HG03342 (cell line): Measurements from ENCODE around the gene NFE2L1.

Source experiments
- ATAC-seq: cut with Tn5 transposase; IDR thresholded peaks from one replicate; pipeline ENCODE4 v1.9.1; 2021; ENCODE audit warnings: mild to moderate bottlenecking, moderate library complexity; ENCODE audit not compliant: unreplicated experiment

Gene NFE2L1

GRCh38 chr17:48047113-48047740 lies 932 bp upstream of the NFE2L1 start:
- no peak for ATAC-seq

GRCh38 chr17:48048384-48049126 lies 396 bp downstream of the NFE2L1 start:
- peak; percentile 33 for ATAC-seq

GRCh38 chr17:48051283-48051682 lies 3.1 kb downstream of the NFE2L1 start:
- ATAC-seq, result no peak

- ATAC-seq, result no peak
These were observed 3.7 kb downstream of the NFE2L1 start for GRCh38 chr17:48051706-48052486.

- no peak for ATAC-seq
These were observed 5.0 kb downstream of the NFE2L1 start for GRCh38 chr17:48052956-48053757.

GRCh38 chr17:48053758-48054237 lies 5.6 kb downstream of the NFE2L1 start:
- no peak for ATAC-seq

GRCh38 chr17:48054238-48055185 lies 6.4 kb downstream of the NFE2L1 start:
- no peak for ATAC-seq

GRCh38 chr17:48055531-48056245 lies 7.5 kb downstream of the NFE2L1 start:
- ATAC-seq, result no peak

GRCh38 chr17:48056246-48056745 lies 8.1 kb downstream of the NFE2L1 start:
- ATAC-seq, result no peak

GRCh38 chr17:48056879-48057278 lies 8.7 kb downstream of the NFE2L1 start:
- no peak for ATAC-seq

GRCh38 chr17:48057626-48058025 lies 9.5 kb downstream of the NFE2L1 start:
- no peak for ATAC-seq

GRCh38 chr17:48058393-48059124 lies 10.4 kb downstream of the NFE2L1 start:
- ATAC-seq, result no peak

GRCh38 chr17:48059125-48059668 lies 11.0 kb downstream of the NFE2L1 start:
- ATAC-seq, result no peak

GRCh38 chr17:48060249-48060648 lies 12.1 kb downstream of the NFE2L1 start:
- ATAC-seq, result no peak

GRCh38 chr17:48062273-48062672 lies 14.1 kb downstream of the NFE2L1 start:
- no peak for ATAC-seq

- no peak for ATAC-seq
These were observed 16.5 kb downstream of the NFE2L1 start for GRCh38 chr17:48064638-48065037.

- ATAC-seq, result no peak
These were observed 18.0 kb downstream of the NFE2L1 start for GRCh38 chr17:48066192-48066591.

- no peak for ATAC-seq
These were observed 18.5 kb downstream of the NFE2L1 start for GRCh38 chr17:48066656-48067055.
